ENCODE measurements around the gene TRIM66. TPM values are rescaled to one million over a fixed set of nuclear protein-coding genes. Genes with fewer than 3 reads are reported as not detected.

TRIM66 gene
- total RNA-seq, 2 experiments from 2014 or later, result 4.4 to 19.0 TPM

DNA sequence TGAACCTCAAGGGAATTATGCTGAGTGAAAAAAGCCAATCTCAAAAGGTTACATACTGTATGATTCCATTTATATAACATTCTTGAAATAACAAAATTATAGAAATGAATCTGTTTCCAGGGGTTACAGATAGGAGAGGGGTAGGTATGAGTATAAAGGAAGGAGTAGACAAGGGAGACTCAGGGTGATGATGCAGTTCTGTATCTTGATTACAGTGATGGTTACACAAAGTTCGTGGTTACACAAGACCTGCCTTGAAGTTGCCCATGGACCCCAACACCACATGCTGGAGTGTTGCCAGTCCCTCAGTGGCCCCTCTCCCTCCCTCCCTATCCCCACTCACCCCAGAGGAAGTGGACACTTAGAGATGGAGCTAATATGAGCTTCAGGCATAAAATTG is 108.7 kb downstream of the TRIM66 start:
- Histone ChIP-seq H3K9me2 (ENCODE audit: insufficient read depth, low read length) (no peaks in the 10 kb centered on the region), H3K4me3 (ENCODE audit: low read depth, low read length, poor library complexity, severe bottlenecking) (no peak overlapping the region), H3K4me1 (ENCODE audit: insufficient read depth, low read length, poor library complexity, severe bottlenecking) (no peaks in the 10 kb centered on the region), H3K9me3 (ENCODE audit: low read length) (0 out of 2 replicates have a peak, but pooled peaks cover 4% of the 10 kb centered on the region), H3K36me3 (ENCODE audit: insufficient read depth, low read length) (no peaks in the 10 kb centered on the region), H4K20me1 (ENCODE audit: insufficient read depth, low read length) (no peaks in the 10 kb centered on the region), H3K79me2 (ENCODE audit: insufficient read depth, low read depth, low read length) (no peaks in the 10 kb centered on the region), H3K4me2 (ENCODE audit: low read length) (no peak overlapping the region), H3K27ac (ENCODE audit: low read depth, low read length, poor library complexity, severe bottlenecking) (no peak overlapping the region), H2AFZ (ENCODE audit: low read length) (no peak overlapping the region)
- intact Hi-C loops (cut with micrococcal nuclease; ENCODE audit: unreplicated experiment), result loop anchor here (10.0 kb wide), 1 partner anchor 241 kb away; a partner anchor contains a TSS
- DNase-seq (ENCODE audit: low spot score), result no peak
- TF ChIP-seq EZH2phosphoT487 (IDR thresholded peaks at IDR 0.05; ENCODE audit: borderline replicate concordance, low read depth, low read length), result no peak
- TF ChIP-seq, protein P1, sequence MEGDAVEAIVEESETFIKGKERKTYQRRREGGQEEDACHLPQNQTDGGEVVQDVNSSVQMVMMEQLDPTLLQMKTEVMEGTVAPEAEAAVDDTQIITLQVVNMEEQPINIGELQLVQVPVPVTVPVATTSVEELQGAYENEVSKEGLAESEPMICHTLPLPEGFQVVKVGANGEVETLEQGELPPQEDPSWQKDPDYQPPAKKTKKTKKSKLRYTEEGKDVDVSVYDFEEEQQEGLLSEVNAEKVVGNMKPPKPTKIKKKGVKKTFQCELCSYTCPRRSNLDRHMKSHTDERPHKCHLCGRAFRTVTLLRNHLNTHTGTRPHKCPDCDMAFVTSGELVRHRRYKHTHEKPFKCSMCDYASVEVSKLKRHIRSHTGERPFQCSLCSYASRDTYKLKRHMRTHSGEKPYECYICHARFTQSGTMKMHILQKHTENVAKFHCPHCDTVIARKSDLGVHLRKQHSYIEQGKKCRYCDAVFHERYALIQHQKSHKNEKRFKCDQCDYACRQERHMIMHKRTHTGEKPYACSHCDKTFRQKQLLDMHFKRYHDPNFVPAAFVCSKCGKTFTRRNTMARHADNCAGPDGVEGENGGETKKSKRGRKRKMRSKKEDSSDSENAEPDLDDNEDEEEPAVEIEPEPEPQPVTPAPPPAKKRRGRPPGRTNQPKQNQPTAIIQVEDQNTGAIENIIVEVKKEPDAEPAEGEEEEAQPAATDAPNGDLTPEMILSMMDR (conservative IDR thresholded peaks at IDR 0.05; ENCODE audit: low read length), result no peak
- ChIA-PET POLR2A (no interaction called here), CTCF (ENCODE audit: unreplicated experiment) (no interaction called here)
- no TSS peak for BruUV-seq (replicated peaks)

DNA sequence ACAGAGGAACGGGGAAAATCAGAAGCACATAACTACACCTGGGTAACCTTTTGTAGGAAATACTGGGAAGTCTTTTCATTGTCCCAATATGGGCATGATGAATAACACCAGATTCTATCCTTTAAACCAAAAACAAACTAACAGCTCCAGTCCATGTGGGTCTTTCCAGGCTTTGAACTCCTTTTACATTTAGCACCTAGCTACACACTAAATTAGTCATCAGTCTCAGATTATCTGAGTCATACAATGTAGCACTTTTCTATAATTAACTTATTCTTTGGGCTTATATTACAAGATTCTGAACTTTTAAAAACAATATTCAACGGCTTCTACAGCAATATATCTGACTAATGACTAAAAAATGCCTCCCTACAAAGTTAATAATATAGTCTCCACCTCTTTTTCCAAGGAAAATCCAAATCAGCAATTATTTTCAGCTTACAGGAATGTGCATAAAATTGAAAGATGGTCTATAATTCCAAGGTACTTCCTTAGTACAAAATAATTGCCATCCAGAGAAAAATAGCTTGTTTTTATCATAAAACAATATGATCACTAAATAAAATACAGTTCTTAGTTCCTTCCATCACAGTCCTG is 114.8 kb downstream of the TRIM66 start:
- Histone ChIP-seq H4K20me1 (ENCODE audit: insufficient read depth, low read length) (no peaks in the 10 kb centered on the region), H3K4me3 (ENCODE audit: low read depth, low read length, poor library complexity, severe bottlenecking) (no peak overlapping the region), H3K79me2 (ENCODE audit: insufficient read depth, low read depth, low read length) (no peaks in the 10 kb centered on the region), H3K4me2 (ENCODE audit: low read length) (no peak overlapping the region), H3K9me2 (ENCODE audit: insufficient read depth, low read length) (no peaks in the 10 kb centered on the region), H2AFZ (ENCODE audit: low read length) (no peak overlapping the region), H3K36me3 (ENCODE audit: insufficient read depth, low read length) (no peaks in the 10 kb centered on the region), H3K27ac (ENCODE audit: low read depth, low read length, poor library complexity, severe bottlenecking) (no peak overlapping the region), H3K4me1 (ENCODE audit: insufficient read depth, low read length, poor library complexity, severe bottlenecking) (no peaks in the 10 kb centered on the region), H3K9me3 (ENCODE audit: low read length) (no peaks in the 10 kb centered on the region)
- TF ChIP-seq EZH2phosphoT487 (IDR thresholded peaks at IDR 0.05; ENCODE audit: borderline replicate concordance, low read depth, low read length), result no peak
- TF ChIP-seq, protein P1 (conservative IDR thresholded peaks at IDR 0.05; ENCODE audit: low read length), result no peak
- ChIA-PET CTCF (ENCODE audit: unreplicated experiment) (no interaction called here), POLR2A (interaction anchor here (0.7 kb wide), 1 partner anchor 336 kb away, joined by 3 read pairs; no protein-coding TSS in a partner anchor)
- intact Hi-C loops (cut with micrococcal nuclease; ENCODE audit: unreplicated experiment), result loop anchor here (2.0 to 10.0 kb wide), 3 partner anchors 233 to 373 kb away; no protein-coding TSS in a partner anchor
- DNase-seq (ENCODE audit: low spot score), result no peak
- BruUV-seq (replicated peaks), result no TSS peak

DNA sequence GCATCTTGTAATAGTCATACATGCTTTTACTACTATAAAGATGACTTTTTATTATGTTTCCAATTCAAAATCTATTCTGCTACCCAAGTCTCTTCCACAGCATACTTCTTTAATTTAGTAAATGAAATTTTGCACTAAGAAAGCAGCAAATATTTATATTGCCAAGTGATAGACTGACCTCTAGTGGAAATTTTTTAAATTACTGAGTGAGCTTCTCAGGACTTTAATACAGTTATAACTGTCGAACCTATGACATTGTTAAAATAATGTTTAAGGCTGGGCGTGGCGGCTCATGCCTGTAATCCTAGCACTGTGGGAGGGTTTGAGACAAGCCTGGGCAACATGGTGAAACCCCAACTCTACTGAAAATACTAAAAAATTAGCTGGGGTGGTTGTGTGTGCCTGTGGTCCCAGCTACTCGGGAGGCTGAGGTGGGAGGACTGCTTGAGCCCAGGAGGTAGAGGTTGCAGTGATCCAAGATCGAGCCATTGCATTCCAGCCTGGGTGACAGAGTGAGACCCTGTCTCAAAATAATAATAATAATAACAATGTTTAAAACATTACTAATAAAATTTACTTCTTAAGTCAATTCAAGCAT is 115.8 kb downstream of the TRIM66 start:
- Histone ChIP-seq H3K4me2 (ENCODE audit: low read length) (no peak overlapping the region), H3K36me3 (ENCODE audit: insufficient read depth, low read length) (no peaks in the 10 kb centered on the region), H2AFZ (ENCODE audit: low read length) (no peak overlapping the region), H3K4me3 (ENCODE audit: low read depth, low read length, poor library complexity, severe bottlenecking) (no peak overlapping the region), H3K27ac (ENCODE audit: low read depth, low read length, poor library complexity, severe bottlenecking) (no peak overlapping the region), H3K79me2 (ENCODE audit: insufficient read depth, low read depth, low read length) (no peaks in the 10 kb centered on the region), H3K9me2 (ENCODE audit: insufficient read depth, low read length) (no peaks in the 10 kb centered on the region), H3K9me3 (ENCODE audit: low read length) (no peaks in the 10 kb centered on the region), H4K20me1 (ENCODE audit: insufficient read depth, low read length) (no peaks in the 10 kb centered on the region), H3K4me1 (ENCODE audit: insufficient read depth, low read length, poor library complexity, severe bottlenecking) (no peaks in the 10 kb centered on the region)
- no TSS peak for BruUV-seq (replicated peaks)
- ChIA-PET CTCF (ENCODE audit: unreplicated experiment) (no interaction called here), POLR2A (interaction anchor here (0.7 kb wide), 1 partner anchor 456 kb away, joined by 3 read pairs; no protein-coding TSS in a partner anchor)
- peak; percentile 52 for DNase-seq (ENCODE audit: low spot score)
- TF ChIP-seq, protein P1 (conservative IDR thresholded peaks at IDR 0.05; ENCODE audit: low read length), result peak; percentile 87
- no peak for TF ChIP-seq EZH2phosphoT487 (IDR thresholded peaks at IDR 0.05; ENCODE audit: borderline replicate concordance, low read depth, low read length)
- intact Hi-C loops (cut with micrococcal nuclease; ENCODE audit: unreplicated experiment), result loop anchor here (2.0 to 10.0 kb wide), 3 partner anchors 232 to 372 kb away; no protein-coding TSS in a partner anchor
